ENCODE measurements around the gene HSCB. TPM values are rescaled to one million over a fixed set of nuclear protein-coding genes. Genes with fewer than 3 reads are reported as not detected.

HSCB gene
- 19.0 and 28.6 TPM in 2 replicates for total RNA-seq

GRCh38 chr22:28741785-28742561, at the start of gene HSCB, which contains the start of gene CHEK2:
TSS of gene HSCB (plus strand) at chr22:28742039. CDS start at chr22:28742096, 57 bp downstream.
TSS of gene CHEK2 (minus strand) at chr22:28741820. CDS start at chr22:28734721, 7,099 bp downstream.

GRCh38 chr22:28772633-28773460, 31.0 kb downstream of the HSCB start, which contains the start of gene CCDC117:
TSS of gene CCDC117 (plus strand) at chr22:28772695. CDS start at chr22:28772850, 155 bp downstream.

GRCh38 chr22:28800308-28801041, 58.6 kb downstream of the HSCB start, which contains the start of gene XBP1:
TSS of gene XBP1 (minus strand) at chr22:28800569.

Other genes with a start within 250 kb of the HSCB start
- 45.1 and 62.4 TPM in 2 replicates for gene TTC28, start 62.2 kb upstream of the HSCB start, total RNA-seq
- 13.2 and 14.9 TPM in 2 replicates for gene CHEK2, start 219 bp upstream of the HSCB start, total RNA-seq
- 15.8 and 21.9 TPM in 2 replicates for gene CCDC117, start 30.7 kb downstream of the HSCB start, total RNA-seq
- 137 and 165 TPM in 2 replicates for gene XBP1, start 58.5 kb downstream of the HSCB start, total RNA-seq
- 3.7 and 5.1 TPM in 2 replicates for gene ZNRF3, start 141.5 kb downstream of the HSCB start, total RNA-seq